NB4 (cell line): ENCODE measurements around the gene PHGDH.

Source experiments
- CTCF ChIP-seq: IDR thresholded peaks from one replicate; pipeline ENCODE4 v1.5.1; 2012; ENCODE audit warnings: low read depth, low read length
- MYC ChIP-seq: IDR thresholded peaks from 2 replicates; pipeline ENCODE4 v1.6.1; 2011; ENCODE audit warnings: low read depth, low read length
- POLR2A ChIP-seq: IDR thresholded peaks from 2 replicates; pipeline ENCODE4 v1.6.1; 2011; ENCODE audit warnings: mild to moderate bottlenecking; ENCODE audit not compliant: insufficient read length; ENCODE audit errors: extremely low read depth
- TF ChIP-seq, protein P1 (sequence below): IDR thresholded peaks from 2 replicates; pipeline ENCODE4 v1.6.1; 2011; ENCODE audit warnings: low read depth, low read length

GRCh38 chr1:119745034-119745433, 33.3 kb downstream of the PHGDH start:
- no peak for TF ChIP-seq CTCF
- TF ChIP-seq MYC: no peak
- TF ChIP-seq, protein P1, sequence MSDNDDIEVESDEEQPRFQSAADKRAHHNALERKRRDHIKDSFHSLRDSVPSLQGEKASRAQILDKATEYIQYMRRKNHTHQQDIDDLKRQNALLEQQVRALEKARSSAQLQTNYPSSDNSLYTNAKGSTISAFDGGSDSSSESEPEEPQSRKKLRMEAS: no peak
- no peak for TF ChIP-seq POLR2A
